GM10266 (cell line): Measurements from ENCODE around the gene SPACA1.

ENCODE experiments used
- DNase-seq: peaks from one replicate; pipeline ENCODE4 v3.0.0; 2012; ENCODE audit errors: extremely low spot score
- CTCF ChIP-seq: IDR thresholded peaks from 2 replicates; pipeline ENCODE4 v1.5.1; 2012; ENCODE audit warnings: mild to moderate bottlenecking, low read depth; ENCODE audit not compliant: control insufficient read depth, insufficient read depth; ENCODE audit errors: missing control alignments

SPACA1 gene

GRCh38 chr6:88013554-88013953 lies 34.1 kb upstream of the SPACA1 start:
- TF ChIP-seq CTCF = no peak
- no peak for DNase-seq

GRCh38 chr6:88020439-88020838 lies 27.2 kb upstream of the SPACA1 start:
- DNase-seq = no peak
- TF ChIP-seq CTCF = no peak

- no peak for TF ChIP-seq CTCF
- no peak for DNase-seq
Measured at GRCh38 chr6:88024696-88025095, 22.9 kb upstream of the SPACA1 start.

- no peak for TF ChIP-seq CTCF
- no peak for DNase-seq
Measured at GRCh38 chr6:88031550-88031949, 16.1 kb upstream of the SPACA1 start.

- DNase-seq = no peak
- no peak for TF ChIP-seq CTCF
Measured at GRCh38 chr6:88044530-88044929, 3.1 kb upstream of the SPACA1 start.

GRCh38 chr6:88045521-88046136 lies 2.0 kb upstream of the SPACA1 start:
- TF ChIP-seq CTCF = no peak
- DNase-seq = no peak

- TF ChIP-seq CTCF = no peak
- DNase-seq = no peak
Measured at GRCh38 chr6:88048578-88048977, 937 bp downstream of the SPACA1 start.
